Urothelium cell line (cell line): Measurements from ENCODE around the gene PLD4.
"Not testable (repeated sequence)": the region's sequence is repeated elsewhere in the genome, so short reads cannot be mapped to it uniquely, and the experiment has no call there.

Source experiments
- DNase-seq: peaks from one replicate; pipeline ENCODE4 v3.0.0; 2011; ENCODE audit warnings: low spot score, mixed read lengths
- FAIRE-seq: peaks from 2 replicates; lab custom pipeline; 2011; peaks lifted over from hg19 to GRCh38; lab: Jason Lieb, UNC

Gene PLD4, protein sequence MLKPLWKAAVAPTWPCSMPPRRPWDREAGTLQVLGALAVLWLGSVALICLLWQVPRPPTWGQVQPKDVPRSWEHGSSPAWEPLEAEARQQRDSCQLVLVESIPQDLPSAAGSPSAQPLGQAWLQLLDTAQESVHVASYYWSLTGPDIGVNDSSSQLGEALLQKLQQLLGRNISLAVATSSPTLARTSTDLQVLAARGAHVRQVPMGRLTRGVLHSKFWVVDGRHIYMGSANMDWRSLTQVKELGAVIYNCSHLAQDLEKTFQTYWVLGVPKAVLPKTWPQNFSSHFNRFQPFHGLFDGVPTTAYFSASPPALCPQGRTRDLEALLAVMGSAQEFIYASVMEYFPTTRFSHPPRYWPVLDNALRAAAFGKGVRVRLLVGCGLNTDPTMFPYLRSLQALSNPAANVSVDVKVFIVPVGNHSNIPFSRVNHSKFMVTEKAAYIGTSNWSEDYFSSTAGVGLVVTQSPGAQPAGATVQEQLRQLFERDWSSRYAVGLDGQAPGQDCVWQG

DNA sequence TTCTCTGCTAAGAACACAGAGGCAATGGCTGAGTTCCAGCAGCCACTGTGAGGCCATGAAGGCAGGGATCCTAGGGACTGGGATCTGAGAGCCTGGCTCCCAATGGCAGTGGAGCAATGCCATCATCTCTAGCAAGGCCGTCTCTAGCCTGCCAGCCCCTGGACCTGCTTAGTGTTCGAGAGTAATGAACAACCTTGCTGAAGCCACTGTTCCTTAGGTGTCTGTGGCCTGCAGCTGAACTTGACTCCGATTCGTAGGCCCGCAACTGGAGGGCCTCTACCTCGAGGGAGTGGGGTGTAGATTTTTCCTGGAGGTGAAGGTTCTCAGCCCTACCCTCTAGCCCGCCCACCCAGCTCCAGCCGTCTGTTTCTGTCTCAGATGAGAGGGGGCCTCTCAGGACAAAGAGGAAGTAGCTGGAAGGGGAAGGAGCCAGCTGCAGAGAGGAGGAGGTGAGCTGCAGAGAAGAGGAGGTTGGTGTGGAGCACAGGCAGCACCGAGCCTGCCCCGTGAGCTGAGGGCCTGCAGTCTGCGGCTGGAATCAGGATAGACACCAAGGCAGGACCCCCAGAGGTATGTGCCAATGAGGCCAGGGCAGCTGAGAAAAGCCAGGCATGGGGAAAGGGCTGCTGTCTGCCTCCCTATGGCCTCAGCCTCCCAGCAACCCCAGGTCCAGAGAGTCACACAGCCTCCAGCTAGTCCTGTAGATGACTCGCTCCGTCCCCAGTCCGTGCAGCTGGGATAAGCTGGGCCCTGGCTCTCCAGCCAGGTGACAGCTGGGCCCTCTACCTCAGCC is at the start of gene PLD4:
TSS of gene PLD4 (plus strand) at position 459 of the 793 bp plus-strand sequence. CDS start 2,262 bp downstream, outside the sequence.
- FAIRE-seq, result no peak
- DNase-seq, result no peak

DNA sequence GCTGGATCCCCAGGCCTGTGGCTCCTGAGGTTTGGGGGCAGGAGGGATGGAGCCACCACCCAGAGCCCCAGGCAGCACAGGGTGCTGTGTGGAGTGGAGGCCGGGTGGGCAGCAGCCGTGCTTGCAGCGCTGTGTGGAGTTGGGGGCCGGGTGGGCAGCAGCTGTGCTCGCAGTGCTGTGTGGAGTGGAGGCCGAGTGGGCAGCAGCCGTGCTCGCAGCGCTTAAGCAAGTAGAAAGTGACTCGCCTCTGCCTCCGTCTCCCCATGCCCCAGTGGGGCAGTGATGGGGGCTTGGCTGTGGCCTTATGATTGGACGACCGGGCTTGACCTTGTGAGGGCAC is 49.3 kb upstream of the PLD4 start:
- DNase-seq, result no peak
- FAIRE-seq, result no peak

DNA sequence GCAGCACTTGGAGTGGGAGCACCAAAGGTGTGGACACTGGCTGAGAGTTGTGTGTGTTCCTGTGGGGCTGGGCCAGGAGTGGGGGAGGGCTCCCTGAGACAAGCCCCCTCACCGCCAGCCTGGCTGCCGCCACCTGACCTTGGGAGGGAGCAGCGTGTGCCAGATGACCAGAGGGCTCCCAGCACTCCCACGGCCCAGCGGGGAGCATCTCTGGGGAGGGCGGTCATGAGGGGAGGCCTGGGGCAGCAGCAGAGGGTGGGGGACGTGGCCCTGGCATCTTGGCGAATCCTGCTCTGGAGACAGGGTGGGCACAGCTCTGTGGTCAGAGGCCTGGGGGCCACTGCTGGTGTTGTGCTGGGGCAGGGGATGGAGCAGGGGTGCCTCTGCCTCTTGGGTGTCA is 48.9 kb upstream of the PLD4 start:
- FAIRE-seq (no peak), DNase-seq (no peak)

DNA sequence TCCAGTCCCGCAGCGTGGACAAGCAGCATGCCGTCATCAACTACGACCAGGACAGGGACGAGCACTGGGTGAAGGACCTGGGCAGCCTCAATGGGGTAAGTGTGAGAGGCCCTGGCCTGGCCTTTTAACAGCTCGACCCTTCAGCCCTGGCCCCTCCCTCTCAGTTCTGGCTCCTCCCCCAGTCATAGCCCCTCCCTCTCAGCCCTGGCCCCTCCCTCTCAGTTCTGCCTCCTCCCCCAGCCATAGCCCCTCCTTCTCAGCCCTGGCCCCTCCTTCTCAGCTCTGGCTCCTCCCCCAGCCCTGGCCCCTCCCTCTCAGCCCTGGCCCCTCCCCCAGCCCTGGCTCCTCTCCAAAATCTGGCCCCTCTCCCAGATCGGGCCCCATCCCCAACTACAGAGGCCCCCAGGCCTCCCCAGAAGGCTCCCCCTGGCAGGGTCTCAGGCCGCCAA is 48.4 kb upstream of the PLD4 start:
- FAIRE-seq (no peak), DNase-seq (peak; percentile 46)

DNA sequence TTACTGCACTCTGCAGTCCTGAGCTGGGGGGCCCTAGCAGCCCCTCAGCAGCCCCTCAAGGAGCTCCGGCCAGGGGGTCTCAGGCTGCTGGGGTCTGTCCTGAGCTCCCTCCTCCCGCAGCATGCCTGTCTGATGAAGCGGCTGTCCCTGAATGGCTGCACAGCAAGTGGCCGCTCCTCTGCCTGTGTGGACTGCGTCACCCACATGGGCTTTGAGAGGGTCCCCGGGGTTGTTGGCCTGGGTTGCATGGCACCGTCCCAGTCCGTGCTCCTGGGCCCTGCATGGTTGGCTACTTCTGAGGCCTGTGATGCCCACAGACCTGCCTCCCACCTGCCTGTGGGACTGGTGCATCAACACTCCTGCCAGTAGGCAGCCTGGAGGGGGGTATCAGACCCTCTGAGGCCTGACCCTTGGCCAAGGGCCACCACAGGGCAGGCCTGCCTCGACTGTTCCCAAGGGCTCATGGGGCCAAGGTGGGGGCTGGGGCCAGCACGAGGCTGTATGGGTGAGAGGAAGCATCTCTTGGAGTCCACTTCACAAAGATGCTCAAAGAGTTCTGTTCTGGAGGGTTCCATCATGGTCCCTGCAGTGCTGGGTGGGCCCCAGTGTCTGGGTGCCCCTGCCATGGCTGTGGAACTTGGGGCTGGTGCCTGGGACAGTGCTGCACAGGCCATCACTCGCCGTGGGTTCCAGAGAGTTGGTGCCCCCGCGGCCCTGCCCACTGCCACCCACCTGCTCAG is 47.4 kb upstream of the PLD4 start:
- no peak for FAIRE-seq
- DNase-seq, result no peak

DNA sequence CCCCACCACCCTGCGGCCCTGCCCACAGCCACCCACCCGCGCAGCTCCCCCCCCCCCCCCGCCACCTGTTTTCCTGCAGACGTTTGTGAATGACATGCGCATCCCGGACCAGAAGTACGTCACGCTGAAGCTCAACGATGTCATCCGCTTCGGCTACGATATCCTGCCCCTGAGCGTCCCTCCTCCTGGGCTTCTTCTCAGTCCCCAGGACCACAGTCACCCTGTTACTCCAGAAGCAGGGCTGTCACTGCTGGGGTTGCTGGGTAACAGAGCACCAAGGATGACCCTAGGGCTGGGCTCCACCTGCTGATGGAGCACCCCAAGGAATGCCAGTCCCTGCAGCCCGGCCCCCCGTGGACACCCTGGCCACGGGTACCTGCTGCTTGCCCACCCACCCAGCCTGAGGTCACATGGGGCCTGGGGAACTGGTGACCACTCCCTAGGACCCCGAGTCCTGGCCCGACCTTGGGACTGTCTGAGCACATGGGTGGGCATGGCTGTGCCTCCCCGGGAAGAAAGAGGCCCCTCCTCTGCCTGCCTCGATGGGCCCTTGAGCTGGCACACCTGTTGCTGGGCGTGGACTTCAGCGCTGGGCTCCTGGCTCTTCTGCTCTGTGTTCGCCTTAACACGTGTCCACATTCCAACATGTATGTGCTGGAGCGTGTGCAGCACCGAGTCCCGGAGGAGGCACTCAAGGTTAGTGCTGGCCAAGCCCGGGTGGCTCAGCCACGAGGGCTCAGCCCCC is 46.7 kb upstream of the PLD4 start:
- FAIRE-seq (no peak), DNase-seq (no peak)

DNA sequence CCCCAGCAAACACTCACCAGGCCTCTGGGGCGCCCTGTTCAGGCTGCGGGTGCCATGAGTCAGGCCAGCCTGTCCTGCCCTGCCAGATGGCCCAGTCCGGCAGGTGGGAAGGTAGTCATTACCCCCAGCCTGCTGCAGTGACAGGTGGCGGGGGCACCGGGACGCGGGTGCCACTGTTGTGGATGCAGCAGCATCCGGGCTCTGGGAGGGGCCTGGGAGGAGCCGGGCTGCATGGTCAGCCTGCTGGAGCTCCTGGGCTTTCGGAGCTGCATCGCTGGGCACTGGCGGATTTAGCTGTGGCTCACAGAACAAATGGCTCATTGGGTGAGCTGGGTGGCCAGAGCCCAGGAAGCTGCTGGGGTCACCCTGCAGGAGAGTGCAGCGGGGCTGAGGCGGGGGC is 46.1 kb upstream of the PLD4 start:
- FAIRE-seq, result no peak
- DNase-seq, result no peak

DNA sequence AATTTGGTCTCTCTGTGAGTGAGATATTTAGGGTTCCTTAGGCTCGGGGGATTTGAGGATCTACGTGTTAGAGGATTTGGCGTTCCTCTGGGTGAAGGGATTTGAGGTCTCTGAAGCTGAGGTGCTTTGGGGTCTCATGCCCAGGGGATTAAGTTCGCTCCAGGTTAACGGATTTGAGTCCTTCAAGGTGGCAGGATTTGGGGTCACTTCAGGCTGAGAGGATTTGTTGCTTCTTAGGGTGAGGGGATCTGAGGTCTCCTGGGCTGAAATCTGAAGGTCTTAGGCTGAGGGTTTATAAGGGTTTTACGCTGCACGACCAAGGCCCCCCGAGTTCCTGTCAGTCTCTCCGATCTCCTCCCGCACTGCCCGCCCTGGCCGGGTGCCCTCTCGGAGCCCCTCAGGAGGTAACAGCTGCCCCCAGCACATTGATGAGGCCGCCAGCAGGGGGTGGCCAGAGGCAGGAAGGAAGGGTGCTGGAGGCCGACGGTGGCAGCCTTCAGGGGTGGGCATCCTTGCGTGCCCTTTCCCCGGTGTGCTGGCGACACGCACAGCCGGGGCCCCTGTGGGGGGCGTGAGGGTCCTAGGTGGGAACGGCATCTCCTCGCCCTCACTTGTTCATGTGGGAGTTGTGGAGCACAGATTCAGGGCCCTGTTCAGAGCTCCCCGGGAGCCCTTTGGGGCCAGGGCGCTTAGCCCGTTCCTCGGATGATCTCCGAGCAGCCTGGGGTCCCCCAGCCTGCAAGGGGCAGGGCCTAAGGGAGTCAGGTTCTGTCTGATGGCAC is 45.3 kb upstream of the PLD4 start:
- no peak for FAIRE-seq
- DNase-seq, result no peak

DNA sequence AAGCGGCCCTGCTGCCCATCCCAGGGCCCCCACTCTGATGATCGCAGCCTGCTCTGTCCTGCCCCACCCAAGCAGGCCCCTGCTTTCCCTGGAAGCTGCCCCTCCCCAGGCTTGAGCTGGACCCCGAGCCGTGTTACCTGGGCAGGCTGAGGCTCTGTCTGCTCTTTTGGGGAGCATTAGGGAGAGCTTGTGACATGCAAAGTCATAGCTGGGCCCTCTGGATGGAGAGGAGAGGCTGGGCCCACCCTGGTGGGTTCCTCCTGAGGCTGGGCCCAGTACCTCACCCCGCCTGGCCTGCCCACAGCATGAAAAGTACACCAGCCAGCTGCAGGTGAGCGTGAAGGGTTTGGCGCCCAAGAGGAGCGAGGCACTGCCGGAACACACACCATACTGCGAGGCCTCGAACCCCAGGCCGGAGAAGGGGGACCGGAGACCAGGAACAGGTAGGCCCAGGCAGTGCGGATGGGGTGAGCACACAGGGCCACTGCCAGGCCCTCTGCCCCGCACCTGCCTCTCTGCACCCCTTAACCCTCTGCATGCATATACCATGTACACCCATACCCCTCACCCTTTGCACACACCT is 44.6 kb upstream of the PLD4 start:
- DNase-seq, result no peak
- FAIRE-seq, result no peak

DNA sequence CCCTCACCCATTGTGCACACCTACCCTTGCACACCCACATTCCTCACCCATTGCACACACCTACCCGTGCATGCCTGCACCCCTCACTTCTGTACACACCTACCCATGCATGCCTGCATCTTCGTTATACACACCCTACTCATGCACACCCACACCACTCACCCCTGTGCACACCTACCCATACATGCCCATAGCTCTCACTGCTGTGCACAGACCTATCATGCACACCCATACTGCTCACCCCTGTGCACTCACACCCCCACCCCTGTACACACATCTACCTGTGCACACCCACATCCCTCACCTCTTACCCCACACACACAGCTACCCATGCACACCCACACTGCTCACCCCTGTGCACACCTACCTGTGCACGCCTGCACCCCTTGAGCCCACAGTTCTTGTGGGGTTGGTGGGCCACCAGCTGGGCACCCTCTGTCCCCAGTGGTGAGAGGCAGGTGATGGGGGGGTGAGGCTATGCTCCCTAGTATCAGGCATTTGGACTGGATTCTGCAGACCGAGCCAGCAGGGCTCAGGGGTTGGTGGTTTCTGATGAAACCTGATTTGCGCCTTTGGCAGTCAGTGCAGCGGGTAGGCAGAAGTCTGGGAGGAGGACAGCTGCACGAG is 44.0 kb upstream of the PLD4 start:
- no peak for FAIRE-seq

DNA sequence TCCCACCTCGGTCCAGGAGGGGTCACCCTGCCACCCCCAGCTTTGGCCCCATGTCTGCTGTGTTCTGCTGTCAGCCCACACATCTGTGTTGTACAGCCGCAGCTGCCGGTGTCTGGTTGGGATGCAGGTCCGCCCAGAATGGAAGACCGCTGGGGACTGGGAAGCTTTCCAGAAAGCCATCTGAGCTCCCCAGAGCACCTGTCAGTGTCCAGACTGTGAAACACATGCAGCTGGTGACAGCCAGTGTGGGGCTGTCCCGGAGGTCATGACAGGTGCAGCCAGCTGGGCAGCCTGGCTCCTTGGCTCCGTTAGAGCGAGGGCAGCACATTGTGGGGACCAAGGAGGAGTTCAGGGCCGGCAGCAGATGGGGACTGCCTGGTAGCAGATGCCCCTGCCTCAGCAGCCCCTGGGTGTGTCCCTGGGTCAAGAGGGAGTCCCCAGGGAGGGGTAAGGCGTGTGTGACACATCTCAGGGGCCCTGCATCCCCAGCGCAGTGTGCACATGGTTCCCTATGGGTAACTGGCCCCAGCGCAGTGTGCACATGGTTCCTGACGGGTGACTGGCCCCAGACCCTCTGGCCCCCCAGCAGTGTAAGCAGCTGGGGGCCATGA is 43.2 kb upstream of the PLD4 start:
- DNase-seq, result no peak
- FAIRE-seq, result no peak

More for the DNA sequence above, 44.0 kb upstream of the PLD4 start:
- no peak for DNase-seq

DNA sequence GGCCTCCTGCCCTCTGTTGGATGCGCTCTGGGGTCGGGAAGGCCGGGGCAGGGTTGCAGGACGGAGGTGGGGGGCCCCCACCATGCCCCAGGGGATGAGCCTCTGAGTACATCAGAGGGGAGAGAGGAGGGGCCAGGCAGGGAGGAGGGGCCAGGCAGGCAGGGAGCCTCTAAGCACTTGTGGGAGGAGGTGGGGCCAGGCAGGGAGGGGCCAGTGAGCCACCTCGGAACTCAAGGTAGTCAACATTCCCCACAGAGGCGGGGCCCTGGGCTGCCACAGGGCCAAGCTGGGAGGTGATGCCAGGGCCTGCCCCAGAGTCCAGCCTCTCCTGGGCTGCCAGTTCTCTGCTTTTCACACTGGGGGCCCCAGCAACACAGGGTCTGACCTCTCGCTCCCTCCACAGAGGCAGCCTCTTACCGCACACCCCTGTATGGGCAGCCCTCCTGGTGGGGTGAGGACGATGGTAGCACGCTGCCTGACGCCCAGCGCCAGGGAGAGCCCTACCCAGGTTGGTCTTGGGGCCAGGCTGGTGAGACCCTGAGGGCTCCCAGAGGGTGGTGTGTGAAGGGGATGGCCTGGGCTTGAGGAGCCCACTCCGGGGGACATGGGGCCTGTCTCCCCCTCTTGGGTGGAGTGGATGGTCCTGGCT is 42.2 kb upstream of the PLD4 start:
- no peak for FAIRE-seq
- peak; percentile 53 for DNase-seq

DNA sequence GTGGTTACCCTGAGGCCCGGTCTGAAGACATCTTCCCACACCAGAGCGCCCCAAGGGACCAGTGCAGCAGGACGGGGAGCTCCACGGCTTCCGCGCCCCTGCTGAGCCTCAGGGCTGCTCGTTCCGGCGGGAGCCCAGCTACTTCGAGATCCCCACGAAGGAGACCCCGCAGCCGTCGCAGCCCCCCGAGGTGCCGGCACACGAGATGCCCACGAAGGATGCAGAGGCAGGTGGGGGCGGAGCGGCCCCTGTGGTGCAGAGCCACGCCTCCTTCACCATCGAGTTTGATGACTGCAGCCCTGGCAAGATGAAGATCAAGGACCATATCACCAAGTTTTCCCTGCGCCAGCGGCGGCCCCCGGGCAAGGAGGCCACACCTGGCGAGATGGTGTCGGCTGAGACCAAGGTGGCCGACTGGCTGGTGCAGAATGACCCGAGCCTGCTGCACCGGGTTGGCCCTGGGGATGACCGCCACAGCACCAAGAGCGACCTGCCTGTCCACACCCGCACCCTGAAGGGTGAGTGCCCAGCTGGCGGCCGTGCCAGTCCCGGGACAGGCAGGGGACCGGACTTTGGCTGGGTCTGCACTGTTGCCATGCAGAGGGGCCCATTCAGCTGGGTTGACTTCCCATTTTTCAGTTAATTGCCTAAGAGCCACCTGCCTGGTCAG is 41.6 kb upstream of the PLD4 start:
- DNase-seq (no peak), FAIRE-seq (no peak)

DNA sequence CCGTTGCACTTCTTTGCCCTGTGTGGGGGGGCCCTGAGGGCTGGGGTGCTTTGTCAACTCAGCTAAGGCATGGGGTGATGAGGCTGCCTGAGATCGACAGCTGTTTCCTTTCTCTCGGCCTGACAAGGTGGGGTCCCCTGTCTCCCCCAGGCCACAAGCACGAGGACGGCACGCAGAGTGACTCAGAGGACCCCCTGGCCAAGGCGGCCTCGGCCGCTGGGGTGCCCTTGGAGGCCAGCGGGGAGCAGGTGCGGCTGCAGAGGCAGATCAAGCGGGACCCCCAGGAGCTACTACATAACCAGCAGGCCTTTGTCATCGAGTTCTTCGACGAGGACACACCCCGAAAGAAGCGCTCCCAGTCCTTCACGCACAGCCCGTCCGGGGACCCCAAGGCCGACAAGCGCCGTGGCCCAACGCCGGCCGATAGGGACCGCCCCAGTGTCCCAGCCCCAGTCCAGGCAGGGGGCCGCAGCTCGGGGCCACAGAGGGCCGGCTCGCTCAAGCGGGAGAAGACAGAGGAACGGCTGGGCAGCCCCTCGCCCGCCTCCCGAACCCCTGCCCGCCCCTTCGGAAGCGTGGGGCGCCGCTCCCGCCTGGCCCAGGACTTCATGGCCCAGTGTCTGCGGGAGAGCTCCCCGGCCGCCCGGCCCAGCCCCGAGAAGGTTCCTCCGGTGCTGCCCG is 40.9 kb upstream of the PLD4 start:
- DNase-seq (no peak), FAIRE-seq (no peak)

DNA sequence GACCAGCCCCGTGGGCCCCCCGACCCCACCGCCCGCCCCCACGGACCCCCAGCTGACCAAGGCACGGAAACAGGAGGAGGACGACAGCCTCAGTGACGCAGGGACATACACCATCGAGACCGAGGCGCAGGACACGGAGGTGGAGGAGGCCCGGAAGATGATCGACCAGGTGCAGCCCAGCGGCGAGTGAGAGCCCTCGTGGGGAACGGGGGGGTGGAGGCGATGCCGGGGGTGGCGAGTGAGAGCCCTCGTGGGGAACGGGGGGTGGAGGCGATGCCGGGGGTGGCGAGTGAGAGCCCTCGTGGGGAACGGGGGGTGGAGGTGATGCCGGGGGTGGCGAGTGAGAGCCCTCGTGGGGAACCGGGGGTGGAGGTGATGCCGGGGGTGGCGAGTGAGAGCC is 40.3 kb upstream of the PLD4 start:
- DNase-seq, FAIRE-seq: not testable (repeated sequence)

DNA sequence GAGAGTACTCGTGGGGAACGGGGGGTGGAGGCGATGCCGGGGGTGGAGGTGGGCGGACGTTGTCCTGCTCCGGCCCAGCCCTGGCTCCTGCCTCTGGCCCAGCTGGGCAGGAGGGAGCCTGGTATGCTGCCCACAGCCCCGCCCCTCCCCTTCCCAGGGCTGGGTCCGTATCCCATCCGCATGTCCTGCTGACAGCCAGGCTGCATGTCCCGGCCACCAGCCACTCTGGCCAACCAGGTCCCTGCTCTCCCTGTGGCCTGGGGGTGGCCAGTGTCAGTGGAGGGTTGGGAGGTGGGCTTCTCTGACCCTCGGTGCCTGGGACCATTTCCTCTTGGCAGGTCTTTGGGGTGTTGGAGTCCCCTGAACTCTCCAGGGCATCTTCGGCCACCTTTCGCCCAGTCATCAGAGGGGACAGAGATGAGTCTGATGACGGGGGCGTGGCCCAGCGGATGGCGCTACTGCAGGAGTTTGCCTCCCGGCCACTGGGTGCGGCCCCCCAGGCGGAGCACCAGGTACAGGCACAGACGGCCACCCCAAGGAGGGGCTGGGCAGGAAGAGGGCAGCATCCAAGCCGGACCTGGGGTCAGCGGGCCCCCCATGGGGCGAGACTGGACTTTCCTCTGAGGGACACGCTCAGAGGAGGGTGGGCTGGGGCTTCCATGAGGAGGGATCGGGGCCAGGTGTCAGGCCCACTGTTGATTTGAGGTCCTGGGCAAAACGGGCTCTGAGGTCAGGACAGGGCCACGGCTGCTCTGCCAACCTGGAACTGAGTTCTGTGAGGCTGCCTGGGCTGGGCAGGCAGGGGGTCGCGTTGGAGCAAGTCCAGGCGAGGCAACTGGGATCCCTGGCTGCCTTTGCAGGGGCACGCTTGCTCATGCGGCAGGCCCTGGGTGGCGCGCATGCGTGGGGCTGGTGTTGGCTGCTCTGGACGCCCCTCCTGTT is 39.4 kb upstream of the PLD4 start:
- FAIRE-seq (no peak), DNase-seq (no peak)
